ENCODE results near the gene TNNT3. TPM values are rescaled to one million over a fixed set of nuclear protein-coding genes. Genes with fewer than 3 reads are reported as not detected.

TNNT3 gene
- total RNA-seq, 1 experiment from 2014 or later, result not detected

DNA sequence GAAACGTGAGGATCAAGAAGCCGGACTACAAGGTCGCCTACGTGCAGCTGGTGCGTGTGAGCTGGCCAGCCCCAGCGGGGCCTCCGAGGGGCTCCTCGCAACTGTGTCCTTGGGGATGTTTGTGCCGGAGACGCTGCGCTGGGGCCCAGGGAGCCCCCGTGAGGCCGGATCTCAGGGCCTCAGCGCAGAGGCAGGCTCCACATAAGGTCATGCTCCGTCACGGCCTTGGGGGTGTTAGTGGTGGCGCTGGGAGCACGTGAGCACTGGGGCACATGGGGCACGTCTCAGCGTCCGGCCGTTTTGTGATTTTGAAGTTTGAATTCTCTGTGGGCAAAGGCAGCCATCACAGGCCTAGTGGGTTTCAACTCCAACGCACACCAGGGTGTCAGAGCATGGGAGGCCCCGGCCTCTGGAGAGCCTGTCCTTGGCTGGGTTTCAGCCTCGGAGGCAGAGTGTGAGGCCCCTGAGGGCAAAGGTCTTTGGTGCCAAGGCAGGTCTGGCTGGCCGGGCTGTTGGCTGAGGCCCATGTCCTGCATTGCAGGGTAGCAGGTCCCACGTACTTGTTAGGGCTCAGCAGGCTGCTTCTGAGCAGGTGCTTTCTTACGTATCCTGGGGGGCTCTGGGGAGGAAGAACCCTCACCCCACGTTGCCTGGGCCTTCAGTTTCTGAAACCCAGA, 33.4 kb downstream of the TNNT3 start:
- TF ChIP-seq, protein P1, sequence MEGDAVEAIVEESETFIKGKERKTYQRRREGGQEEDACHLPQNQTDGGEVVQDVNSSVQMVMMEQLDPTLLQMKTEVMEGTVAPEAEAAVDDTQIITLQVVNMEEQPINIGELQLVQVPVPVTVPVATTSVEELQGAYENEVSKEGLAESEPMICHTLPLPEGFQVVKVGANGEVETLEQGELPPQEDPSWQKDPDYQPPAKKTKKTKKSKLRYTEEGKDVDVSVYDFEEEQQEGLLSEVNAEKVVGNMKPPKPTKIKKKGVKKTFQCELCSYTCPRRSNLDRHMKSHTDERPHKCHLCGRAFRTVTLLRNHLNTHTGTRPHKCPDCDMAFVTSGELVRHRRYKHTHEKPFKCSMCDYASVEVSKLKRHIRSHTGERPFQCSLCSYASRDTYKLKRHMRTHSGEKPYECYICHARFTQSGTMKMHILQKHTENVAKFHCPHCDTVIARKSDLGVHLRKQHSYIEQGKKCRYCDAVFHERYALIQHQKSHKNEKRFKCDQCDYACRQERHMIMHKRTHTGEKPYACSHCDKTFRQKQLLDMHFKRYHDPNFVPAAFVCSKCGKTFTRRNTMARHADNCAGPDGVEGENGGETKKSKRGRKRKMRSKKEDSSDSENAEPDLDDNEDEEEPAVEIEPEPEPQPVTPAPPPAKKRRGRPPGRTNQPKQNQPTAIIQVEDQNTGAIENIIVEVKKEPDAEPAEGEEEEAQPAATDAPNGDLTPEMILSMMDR (conservative IDR thresholded peaks at IDR 0.05), result no peak
- Histone ChIP-seq H3K4ac (ENCODE audit: low read depth, low read length) (no peak overlapping the region), H4K5ac (ENCODE audit: insufficient read length, low read depth, low read length) (no peak overlapping the region), H4K8ac (replicated peaks; ENCODE audit: insufficient read length, low read depth, low read length) (no peak overlapping the region), H3K9ac (ENCODE audit: extremely low read depth, insufficient read length, low read length) (no peak overlapping the region), H3K79me2 (ENCODE audit: insufficient read depth, low read length) (no peaks in the 10 kb centered on the region), H3K27ac (ENCODE audit: insufficient read length, low read depth, low read length) (no peak overlapping the region), H2BK20ac (ENCODE audit: low read depth, low read length, poor library complexity, severe bottlenecking) (no peak overlapping the region), H4K20me1 (ENCODE audit: control insufficient read depth, insufficient read depth, insufficient read length) (no peaks in the 10 kb centered on the region), H3K27me3 (ENCODE audit: insufficient read depth, low read length) (no peaks in the 10 kb centered on the region), H3K79me1 (ENCODE audit: insufficient read depth, low read depth, low read length, poor library complexity, severe bottlenecking) (no peaks in the 10 kb centered on the region), H2AK5ac (ENCODE audit: insufficient read length, low read length) (no peak overlapping the region), H3T11ph (ENCODE audit: low read length) (no peak overlapping the region), H2BK120ac (ENCODE audit: low read depth, low read length, poor library complexity, severe bottlenecking) (no peak overlapping the region), H3K56ac (ENCODE audit: insufficient read length, low read depth, low read length) (no peak overlapping the region), H3K18ac (ENCODE audit: insufficient read length, low read depth, low read length) (no peak overlapping the region), H2BK12ac (ENCODE audit: insufficient read length, low read depth, low read length) (no peak overlapping the region), H3K23ac (ENCODE audit: insufficient read length, low read depth, low read length) (no peak overlapping the region), H3K4me2 (ENCODE audit: insufficient read depth, insufficient read length, low read length) (no peak overlapping the region), H3K9me3 (ENCODE audit: control insufficient read depth, low read depth, low read length) (no peaks in the 10 kb centered on the region), H2AFZ (ENCODE audit: low read length) (no peak overlapping the region), H4K91ac (ENCODE audit: insufficient read length, low read depth, low read length) (no peak overlapping the region), H3K14ac (ENCODE audit: insufficient read depth, low read length) (no peak overlapping the region), H3K23me2 (ENCODE audit: insufficient read length, low read depth, low read length, poor library complexity, severe bottlenecking) (no peaks in the 10 kb centered on the region), H2BK15ac (ENCODE audit: low read depth, low read length) (no peak overlapping the region), H2BK5ac (ENCODE audit: insufficient read length, low read length) (no peak overlapping the region), H3K4me1 (ENCODE audit: insufficient read depth, low read length) (no peaks in the 10 kb centered on the region)
- Mint-ChIP-seq H3K27ac (no peak overlapping the region), H3K9me3 (no peaks in the 10 kb centered on the region), H3K4me3 (no peak overlapping the region), H3K36me3 (ENCODE audit: insufficient read depth in 1 of 3, low read depth in 3 of 3) (no peaks in the 10 kb centered on the region), H3K4me1 (no peaks in the 10 kb centered on the region), H3K27me3 (ENCODE audit: low read depth) (no peaks in the 10 kb centered on the region)
- WGBS (ENCODE audit: extremely low coverage, insufficient read length, low lambda C conversion rate), result no CpG with 5 or more reads among the region's 29 CpGs
- DNase-seq, result no peak
